Measurements from ENCODE around the gene SGCD.

The SGCD gene

GRCh38 chr5:156815988-156816599 lies 489.1 kb downstream of the SGCD start:
- H3K4me3 ChIP-seq (replicated peaks in 1 of 2; ENCODE audit: low read depth in 2 of 2, low read length in 2 of 2) = no peak overlapping the region
- TF ChIP-seq CTCF (IDR thresholded peaks at IDR 0.05; ENCODE audit: low read depth, low read length) = no peak
- peak; percentile 1 to 35 for DNase-seq (ENCODE audit: low read depth in 2 of 2)

All from cardiac fibroblast (primary cell).